ENCODE data around the gene GRIA3.
"Not testable (repeated sequence)": the region's sequence is repeated elsewhere in the genome, so short reads cannot be mapped to it uniquely, and the experiment has no call there.

The GRIA3 gene

DNA sequence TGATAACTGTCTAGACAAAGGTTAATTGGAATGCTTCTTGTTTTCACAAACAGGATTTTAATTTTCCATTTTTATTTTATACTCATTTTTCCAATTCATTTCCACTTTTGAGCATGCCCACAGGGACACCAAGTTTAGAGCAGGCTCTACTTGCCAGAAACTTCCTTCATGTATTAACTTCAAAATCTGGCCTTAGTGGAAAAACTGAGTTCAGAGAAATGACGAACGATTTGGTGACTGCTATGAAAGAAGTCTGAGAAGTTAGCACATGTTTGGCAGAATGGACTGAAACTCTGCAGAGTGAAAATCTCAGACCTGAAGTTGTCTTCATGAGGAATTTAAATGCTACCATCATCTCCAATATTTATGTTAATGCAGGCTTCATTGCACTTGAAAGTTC is 334.7 kb downstream of the GRIA3 start:
- H3K27ac ChIP-seq (ENCODE audit: extremely low read depth, low read depth, low read length) = no peak overlapping the region
- H3K4me1 ChIP-seq (ENCODE audit: control insufficient read depth, insufficient read depth, low read length) = no peaks in the 10 kb centered on the region
- no peak overlapping the region for H3K4me3 ChIP-seq (ENCODE audit: low read depth, low read length)
- ChIA-PET CTCF (no interaction called here), POLR2A (no interaction called here)
- no peaks in the 10 kb centered on the region for H3K9me3 ChIP-seq (ENCODE audit: control insufficient read depth, insufficient read depth, low read depth, low read length)
- TF ChIP-seq ZNF274 (IDR thresholded peaks at IDR 0.05; ENCODE audit: low read length) (no peak), ZNF274 (tag by site-specific recombination; IDR thresholded peaks at IDR 0.05; ENCODE audit: borderline replicate concordance) (no peak), SP2 (tag by site-specific recombination; IDR thresholded peaks at IDR 0.05) (no peak), ZFP41 (tag by site-specific recombination; IDR thresholded peaks at IDR 0.05; ENCODE audit: borderline replicate concordance) (no peak), ZNF10 (tag by site-specific recombination; IDR thresholded peaks at IDR 0.05) (no peak), ZNF707 (tag by site-specific recombination; IDR thresholded peaks at IDR 0.05) (no peak), OVOL3 (tag by site-specific recombination; IDR thresholded peaks at IDR 0.05) (no peak), ZFHX2 (tag by site-specific recombination; conservative IDR thresholded peaks at IDR 0.05) (no peak)
- TF ChIP-seq, protein P1, sequence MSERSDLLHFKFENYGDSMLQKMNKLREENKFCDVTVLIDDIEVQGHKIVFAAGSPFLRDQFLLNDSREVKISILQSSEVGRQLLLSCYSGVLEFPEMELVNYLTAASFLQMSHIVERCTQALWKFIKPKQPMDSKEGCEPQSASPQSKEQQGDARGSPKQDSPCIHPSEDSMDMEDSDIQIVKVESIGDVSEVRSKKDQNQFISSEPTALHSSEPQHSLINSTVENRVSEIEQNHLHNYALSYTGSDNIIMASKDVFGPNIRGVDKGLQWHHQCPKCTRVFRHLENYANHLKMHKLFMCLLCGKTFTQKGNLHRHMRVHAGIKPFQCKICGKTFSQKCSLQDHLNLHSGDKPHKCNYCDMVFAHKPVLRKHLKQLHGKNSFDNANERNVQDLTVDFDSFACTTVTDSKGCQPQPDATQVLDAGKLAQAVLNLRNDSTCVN (tag by site-specific recombination; optimal IDR thresholded peaks at IDR 0.05) = no peak
- TF ChIP-seq, protein P2, sequence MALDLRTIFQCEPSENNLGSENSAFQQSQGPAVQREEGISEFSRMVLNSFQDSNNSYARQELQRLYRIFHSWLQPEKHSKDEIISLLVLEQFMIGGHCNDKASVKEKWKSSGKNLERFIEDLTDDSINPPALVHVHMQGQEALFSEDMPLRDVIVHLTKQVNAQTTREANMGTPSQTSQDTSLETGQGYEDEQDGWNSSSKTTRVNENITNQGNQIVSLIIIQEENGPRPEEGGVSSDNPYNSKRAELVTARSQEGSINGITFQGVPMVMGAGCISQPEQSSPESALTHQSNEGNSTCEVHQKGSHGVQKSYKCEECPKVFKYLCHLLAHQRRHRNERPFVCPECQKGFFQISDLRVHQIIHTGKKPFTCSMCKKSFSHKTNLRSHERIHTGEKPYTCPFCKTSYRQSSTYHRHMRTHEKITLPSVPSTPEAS (tag by site-specific recombination; IDR thresholded peaks at IDR 0.05) = no peak
- TF ChIP-seq, protein P3, sequence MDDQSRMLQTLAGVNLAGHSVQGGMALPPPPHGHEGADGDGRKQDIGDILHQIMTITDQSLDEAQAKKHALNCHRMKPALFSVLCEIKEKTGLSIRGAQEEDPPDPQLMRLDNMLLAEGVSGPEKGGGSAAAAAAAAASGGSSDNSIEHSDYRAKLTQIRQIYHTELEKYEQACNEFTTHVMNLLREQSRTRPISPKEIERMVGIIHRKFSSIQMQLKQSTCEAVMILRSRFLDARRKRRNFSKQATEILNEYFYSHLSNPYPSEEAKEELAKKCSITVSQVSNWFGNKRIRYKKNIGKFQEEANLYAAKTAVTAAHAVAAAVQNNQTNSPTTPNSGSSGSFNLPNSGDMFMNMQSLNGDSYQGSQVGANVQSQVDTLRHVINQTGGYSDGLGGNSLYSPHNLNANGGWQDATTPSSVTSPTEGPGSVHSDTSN (CRISPR knock-in tag; IDR thresholded peaks at IDR 0.05) = no peak
- no peaks in the 10 kb centered on the region for H3K36me3 ChIP-seq (ENCODE audit: control insufficient read depth in 2 of 2, insufficient read depth in 1 of 2, low read length in 2 of 2)

- CTCF ChIA-PET = no interaction called here
- Histone ChIP-seq H3K36me3 (ENCODE audit: control insufficient read depth in 2 of 2, insufficient read depth in 1 of 2, low read length in 2 of 2) (no peaks in the 10 kb centered on the region), H3K9me3 (ENCODE audit: control insufficient read depth, insufficient read depth, low read depth, low read length) (no peaks in the 10 kb centered on the region), H3K4me1 (ENCODE audit: control insufficient read depth, insufficient read depth, low read length) (no peaks in the 10 kb centered on the region), H3K27ac (ENCODE audit: extremely low read depth, low read depth, low read length) (no peak overlapping the region), H3K4me3 (ENCODE audit: low read depth, low read length) (no peak overlapping the region)
- POLR2A ChIA-PET = no interaction called here
- TF ChIP-seq ZNF24 (tag by site-specific recombination; IDR thresholded peaks at IDR 0.05) = no peak
- no peak for TF ChIP-seq ZBTB10 (tag by site-specific recombination; IDR thresholded peaks at IDR 0.05)
- TF ChIP-seq ZNF274 (IDR thresholded peaks at IDR 0.05; ENCODE audit: low read length) = no peak
- no peak for TF ChIP-seq ZNF274 (tag by site-specific recombination; IDR thresholded peaks at IDR 0.05; ENCODE audit: borderline replicate concordance)
- no peak for TF ChIP-seq ZNF132 (tag by site-specific recombination; IDR thresholded peaks at IDR 0.05; ENCODE audit: borderline replicate concordance)
Observed at GRCh38 chrX:123525123-123525725, 341.1 kb downstream of the GRIA3 start.

DNA sequence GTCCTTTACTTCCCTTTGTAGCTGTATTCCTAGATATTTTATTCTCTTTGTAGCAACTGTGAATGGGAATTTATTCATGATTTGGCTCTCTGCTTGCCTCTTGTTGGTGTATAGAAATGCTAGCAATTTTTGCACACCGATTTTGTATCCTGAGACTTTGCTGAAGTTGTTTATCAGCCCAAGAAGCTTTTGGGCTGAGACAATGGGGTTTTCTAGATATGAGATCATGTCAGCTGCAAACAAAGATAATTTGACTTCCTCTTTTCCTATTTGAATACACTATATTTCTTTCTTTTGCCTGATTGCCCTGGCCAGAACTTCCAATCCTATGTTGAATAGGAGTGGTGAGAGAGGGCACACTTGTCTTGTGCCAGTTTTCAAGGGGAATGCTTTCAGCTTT is 346.6 kb downstream of the GRIA3 start:
- H3K27ac ChIP-seq (ENCODE audit: extremely low read depth, low read depth, low read length); H3K4me3 ChIP-seq (ENCODE audit: low read depth, low read length); H3K36me3 ChIP-seq (ENCODE audit: control insufficient read depth in 2 of 2, insufficient read depth in 1 of 2, low read length in 2 of 2); POLR2A ChIA-PET; H3K9me3 ChIP-seq (ENCODE audit: control insufficient read depth, insufficient read depth, low read depth, low read length); H3K4me1 ChIP-seq (ENCODE audit: control insufficient read depth, insufficient read depth, low read length): not testable (repeated sequence)
- CTCF ChIA-PET = interaction anchor here (0.7 kb wide), 1 partner anchor 64 kb away, joined by 3 read pairs; no protein-coding TSS in a partner anchor
